Adrenal gland (tissue), 5 donors: ENCODE data around the gene KATNA1.

Experiments used
- CTCF ChIP-seq, 6 experiments: fragments of 450-650 bp in 4 of 6; fragments of 200-600 bp in 2 of 6; sonication (generic) in 1 of 6; IDR thresholded peaks; 1 replicate in 5 of 6; 2 replicates in 1 of 6; pipeline versions ENCODE4 v1.5.1 to v1.8.0; 2016 to 2021; ENCODE audit warnings: antibody characterized with exemption in 6 of 6, mild to moderate bottlenecking in 2 of 6, moderate library complexity in 1 of 6
- POLR2A ChIP-seq, 2 donors: fragments of 450-650 bp; IDR thresholded peaks; one replicate each; pipeline ENCODE4 v1.6.1; 2017; ENCODE audit warnings: antibody characterized with exemption in 2 of 2, mild to moderate bottlenecking in 2 of 2, moderate library complexity in 1 of 2
- donor health status: DM: no; HTN: no; CAD: no.

GRCh38 chr6:149565527-149566409, 82.7 kb downstream of the KATNA1 start, which contains the start of gene GINM1:
- TF ChIP-seq CTCF (IDR thresholded peaks at IDR 0.05) (peak; percentile 37 to 74 (median 60)), POLR2A (IDR thresholded peaks at IDR 0.05) (no peak)
